VCaP (cell line): ENCODE data around the gene CAPN9.

ENCODE experiments used
- H3K27ac ChIP-seq: fragments of 450-650 bp; 2 replicates; pipeline ENCODE4 v1.5.1; 2017
- CTCF ChIP-seq: fragments of 450-650 bp; conservative IDR thresholded peaks from 2 replicates; pipeline ENCODE4 v1.5.1; 2017; ENCODE audit warnings: mild to moderate bottlenecking, moderate library complexity

Gene CAPN9

GRCh38 chr1:230728710-230729392, 18.3 kb upstream of the CAPN9 start:
- no peak for TF ChIP-seq CTCF
- no peak overlapping the region for H3K27ac ChIP-seq

- no peak for TF ChIP-seq CTCF
- H3K27ac ChIP-seq, result peak overlapping the region; percentile 36; the same call in 1 of the 2 replicates
Observed at GRCh38 chr1:230730977-230731376, 16.2 kb upstream of the CAPN9 start.

GRCh38 chr1:230735447-230735846, 11.7 kb upstream of the CAPN9 start:
- H3K27ac ChIP-seq, result no peak overlapping the region
- no peak for TF ChIP-seq CTCF

GRCh38 chr1:230737622-230738262, 9.4 kb upstream of the CAPN9 start:
- no peak overlapping the region for H3K27ac ChIP-seq
- TF ChIP-seq CTCF, result no peak

GRCh38 chr1:230739564-230740290, 7.5 kb upstream of the CAPN9 start:
- H3K27ac ChIP-seq, result no peak overlapping the region
- TF ChIP-seq CTCF, result no peak

GRCh38 chr1:230743899-230744298, 3.3 kb upstream of the CAPN9 start:
- H3K27ac ChIP-seq, result no peak overlapping the region
- no peak for TF ChIP-seq CTCF

GRCh38 chr1:230744382-230744781, 2.8 kb upstream of the CAPN9 start:
- H3K27ac ChIP-seq, result no peak overlapping the region
- TF ChIP-seq CTCF, result no peak
